Body of pancreas (tissue), 4 donors: Measurements from ENCODE around the gene SPINK14.

ENCODE experiments used
- POLR2A ChIP-seq, 3 donors: fragments of 450-650 bp; IDR thresholded peaks; one replicate each; pipeline ENCODE4 v1.6.1; 2016; ENCODE audit warnings: antibody characterized with exemption in 3 of 3, mild to moderate bottlenecking in 2 of 3
- TF ChIP-seq, protein P1 (sequence below), 7 experiments: fragments of 450-650 bp in 4 of 7; fragments of 200-600 bp in 3 of 7; sonication (generic) in 3 of 7; IDR thresholded peaks; one replicate each; pipeline ENCODE4 v1.5.1; 2016 to 2019; ENCODE audit warnings: antibody characterized with exemption in 7 of 7

DNA sequence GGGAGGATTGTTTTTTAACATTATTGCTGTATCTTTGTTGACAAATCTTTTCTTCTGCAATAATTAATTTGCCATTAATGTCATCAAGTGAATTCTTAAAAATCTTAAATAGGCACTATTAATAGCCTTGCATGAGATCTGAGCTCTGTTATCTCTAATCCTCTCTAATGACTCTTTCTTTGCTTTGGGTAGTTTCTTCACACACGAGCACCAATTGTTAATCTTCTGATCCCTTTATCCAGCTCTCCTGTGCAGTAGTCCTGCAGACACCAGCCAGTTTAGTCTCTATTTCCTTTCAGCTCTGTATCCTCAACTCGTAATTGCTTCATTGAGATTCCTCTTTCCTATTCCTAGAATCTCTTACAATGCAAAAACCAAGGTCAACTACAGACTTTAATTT, 8.1 kb downstream of the SPINK14 start:
- TF ChIP-seq, protein P1, sequence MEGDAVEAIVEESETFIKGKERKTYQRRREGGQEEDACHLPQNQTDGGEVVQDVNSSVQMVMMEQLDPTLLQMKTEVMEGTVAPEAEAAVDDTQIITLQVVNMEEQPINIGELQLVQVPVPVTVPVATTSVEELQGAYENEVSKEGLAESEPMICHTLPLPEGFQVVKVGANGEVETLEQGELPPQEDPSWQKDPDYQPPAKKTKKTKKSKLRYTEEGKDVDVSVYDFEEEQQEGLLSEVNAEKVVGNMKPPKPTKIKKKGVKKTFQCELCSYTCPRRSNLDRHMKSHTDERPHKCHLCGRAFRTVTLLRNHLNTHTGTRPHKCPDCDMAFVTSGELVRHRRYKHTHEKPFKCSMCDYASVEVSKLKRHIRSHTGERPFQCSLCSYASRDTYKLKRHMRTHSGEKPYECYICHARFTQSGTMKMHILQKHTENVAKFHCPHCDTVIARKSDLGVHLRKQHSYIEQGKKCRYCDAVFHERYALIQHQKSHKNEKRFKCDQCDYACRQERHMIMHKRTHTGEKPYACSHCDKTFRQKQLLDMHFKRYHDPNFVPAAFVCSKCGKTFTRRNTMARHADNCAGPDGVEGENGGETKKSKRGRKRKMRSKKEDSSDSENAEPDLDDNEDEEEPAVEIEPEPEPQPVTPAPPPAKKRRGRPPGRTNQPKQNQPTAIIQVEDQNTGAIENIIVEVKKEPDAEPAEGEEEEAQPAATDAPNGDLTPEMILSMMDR (IDR thresholded peaks at IDR 0.05): no peak
- no peak for TF ChIP-seq POLR2A (IDR thresholded peaks at IDR 0.05)
